Smooth muscle cell of the umbilical artery (primary cell): Measurements from ENCODE around the gene HPF1. TPM values are rescaled to one million over a fixed set of nuclear protein-coding genes. Genes with fewer than 3 reads are reported as not detected.

ENCODE experiments used
- total RNA-seq: library from RNA; depleted of rRNA; stranded (reverse); fragments of >200 nt; gene quantifications from 2 replicates; pipeline ENCODE4 v1.2.3, GENCODE V29; 2014

The HPF1 gene
- total RNA-seq, result 23.8 and 26.2 TPM in 2 replicates

DNA sequence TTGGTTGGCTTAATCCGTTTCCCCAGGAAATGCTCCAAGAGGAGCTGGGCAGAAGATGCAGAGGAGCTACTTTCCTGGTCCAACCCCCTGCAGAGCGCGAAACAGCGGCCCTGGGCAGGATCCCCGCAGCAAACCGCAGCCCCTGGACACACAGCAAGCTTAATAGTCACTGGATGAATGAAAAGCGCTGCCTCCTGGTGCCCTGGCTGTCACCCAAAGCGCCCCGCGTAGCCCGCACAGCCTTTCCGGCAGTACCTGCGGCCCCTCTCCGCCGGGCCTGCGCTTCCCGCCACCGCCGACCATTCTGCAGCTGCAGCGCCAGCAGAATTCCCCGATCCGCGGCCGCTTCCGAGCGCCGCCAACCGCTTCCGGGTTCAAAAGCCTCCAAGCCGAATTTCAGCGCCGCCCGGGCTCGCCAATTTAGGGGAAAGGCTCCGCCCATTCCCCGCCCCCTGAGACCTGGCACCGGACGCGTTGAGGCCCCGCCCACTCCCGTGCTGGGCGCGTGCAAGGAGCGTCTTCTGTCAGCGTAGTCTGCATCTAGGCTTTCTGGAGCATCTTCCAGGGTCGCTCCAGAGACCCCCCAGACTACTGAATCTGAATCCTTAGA lies at the start of gene HPF1:
HPF1 (minus strand) TSS at position 370 of the 610 bp plus-strand sequence; CDS start at position 303, 67 bp downstream.

Other genes with a start within 250 kb of the HPF1 start
- 14.6 and 19.3 TPM in 2 replicates for gene NEK1, start 145.4 kb downstream of the HPF1 start, total RNA-seq
- gene CLCN3, start 137.4 kb downstream of the HPF1 start, total RNA-seq, result 56.1 and 84.3 TPM in 2 replicates